GM12878 (cell line): Measurements from ENCODE around the gene CHCHD1. TPM values are rescaled to one million over a fixed set of nuclear protein-coding genes. Genes with fewer than 3 reads are reported as not detected.

Source experiments
- BCL11A ChIP-seq: IDR thresholded peaks from 2 replicates; pipeline ENCODE4 v1.6.1; 2011; ENCODE audit warnings: low read depth, low read length
- CBX3 ChIP-seq: fragments of 200-600 bp; sonication (generic); IDR thresholded peaks from 2 replicates; pipeline ENCODE4 v1.6.1; 2016; ENCODE audit warnings: low read depth, borderline replicate concordance
- CHD2 ChIP-seq: IDR thresholded peaks from 2 replicates; pipeline ENCODE4 v1.6.1; 2011; ENCODE audit warnings: low read depth, low read length, improper control_type of control experiment, borderline replicate concordance
- CREB1 ChIP-seq: IDR thresholded peaks from 2 replicates; pipeline ENCODE4 v1.6.1; 2012; ENCODE audit warnings: low read depth, mild to moderate bottlenecking, inconsistent platforms
- EGR1 ChIP-seq, 2 experiments: IDR thresholded peaks; 1 replicate in 1 of 2; 2 replicates in 1 of 2; pipeline ENCODE4 v1.6.1; 2011 to 2012; ENCODE audit warnings: low read depth in 2 of 2, low read length in 2 of 2, borderline replicate concordance in 1 of 2, mild to moderate bottlenecking in 1 of 2, moderate library complexity in 1 of 2
- HCFC1 ChIP-seq: fragments of 150-350 bp; IDR thresholded peaks from 2 replicates; pipeline ENCODE4 v1.6.1; 2014; ENCODE audit warnings: low read length
- NFYB ChIP-seq: IDR thresholded peaks from 2 replicates; pipeline ENCODE4 v1.6.1; 2011; ENCODE audit warnings: low read depth, mild to moderate bottlenecking, low read length, improper control_type of control experiment, moderate library complexity; ENCODE audit not compliant: insufficient read depth
- PAX5 ChIP-seq: IDR thresholded peaks from 2 replicates; pipeline ENCODE4 v1.6.1; 2011; ENCODE audit warnings: low read depth, low read length, borderline replicate concordance
- POLR2A ChIP-seq: IDR thresholded peaks from 2 replicates; pipeline ENCODE4 v1.6.1; 2011; ENCODE audit warnings: low read depth, mild to moderate bottlenecking, low read length
- RFX5 ChIP-seq: IDR thresholded peaks from 2 replicates; pipeline ENCODE4 v1.6.1; 2011; ENCODE audit warnings: low read depth, low read length, improper control_type of control experiment
- SMAD5 ChIP-seq: IDR thresholded peaks from 2 replicates; pipeline ENCODE4 v1.6.1; 2016; ENCODE audit warnings: antibody characterized with exemption, low read depth
- STAT1 ChIP-seq: fragments of 450-650 bp; conservative IDR thresholded peaks from 2 replicates; pipeline ENCODE4 v1.6.1; 2014; ENCODE audit warnings: antibody characterized with exemption, mild to moderate bottlenecking
- TARDBP ChIP-seq: IDR thresholded peaks from 2 replicates; pipeline ENCODE4 v1.6.1; 2016; ENCODE audit warnings: borderline replicate concordance
- YY1 ChIP-seq: IDR thresholded peaks from 2 replicates; pipeline ENCODE4 v1.6.1; 2011; ENCODE audit warnings: low read depth, mild to moderate bottlenecking, low read length
- polyA plus RNA-seq, 11 experiments: library from polyadenylated mRNA; depleted of rRNA in 4 of 11; unstranded in 6 of 11; stranded (reverse) in 5 of 11; fragments of >200 nt; fragmentation: Nextera tagmentation in 4 of 11; fragmentation: Illumina TruSeq in 1 of 11; extraction: Ambion mirVana in 4 of 11; extraction: Trizol in 1 of 11; gene quantifications; 1 replicate in 1 of 11; 2 replicates in 10 of 11; pipeline versions ENCODE4 v1.2.1 to v1.2.3, GENCODE V29; 2011 to 2016; ENCODE audit warnings: inconsistent platforms in 2 of 11, missing spikeins in 2 of 11, low read depth in 1 of 11
- total RNA-seq, 4 experiments: library from RNA; depleted of rRNA in 3 of 4; stranded (reverse); fragments of >200 nt in 3 of 4; fragmentation: Illumina TruSeq in 1 of 4; extraction: Trizol in 1 of 4; gene quantifications; 2 replicates each; pipeline versions ENCODE4 v1.2.1 to v1.2.3, GENCODE V29; 2013 to 2021
- TF ChIP-seq, protein P1 (sequence below): fragments of 450-650 bp; IDR thresholded peaks from 2 replicates; pipeline ENCODE4 v1.6.1; 2014; ENCODE audit warnings: mild to moderate bottlenecking
- TF ChIP-seq, protein P2 (sequence below): fragments of 450-650 bp; IDR thresholded peaks from 2 replicates; pipeline ENCODE4 v1.6.1; 2017; ENCODE audit warnings: low read depth, mild to moderate bottlenecking, moderate library complexity
- TF ChIP-seq, protein P3 (sequence below): fragments of 450-650 bp; IDR thresholded peaks from 2 replicates; pipeline ENCODE4 v1.6.1; 2017; ENCODE audit warnings: mild to moderate bottlenecking, moderate library complexity

Gene CHCHD1
- total and polyA plus RNA-seq, 10 of the 15 experiments (the other 5 are each of a cell fraction or from before 2014, with no cell fraction given): 35.0 to 132 (median 70.0) TPM

DNA sequence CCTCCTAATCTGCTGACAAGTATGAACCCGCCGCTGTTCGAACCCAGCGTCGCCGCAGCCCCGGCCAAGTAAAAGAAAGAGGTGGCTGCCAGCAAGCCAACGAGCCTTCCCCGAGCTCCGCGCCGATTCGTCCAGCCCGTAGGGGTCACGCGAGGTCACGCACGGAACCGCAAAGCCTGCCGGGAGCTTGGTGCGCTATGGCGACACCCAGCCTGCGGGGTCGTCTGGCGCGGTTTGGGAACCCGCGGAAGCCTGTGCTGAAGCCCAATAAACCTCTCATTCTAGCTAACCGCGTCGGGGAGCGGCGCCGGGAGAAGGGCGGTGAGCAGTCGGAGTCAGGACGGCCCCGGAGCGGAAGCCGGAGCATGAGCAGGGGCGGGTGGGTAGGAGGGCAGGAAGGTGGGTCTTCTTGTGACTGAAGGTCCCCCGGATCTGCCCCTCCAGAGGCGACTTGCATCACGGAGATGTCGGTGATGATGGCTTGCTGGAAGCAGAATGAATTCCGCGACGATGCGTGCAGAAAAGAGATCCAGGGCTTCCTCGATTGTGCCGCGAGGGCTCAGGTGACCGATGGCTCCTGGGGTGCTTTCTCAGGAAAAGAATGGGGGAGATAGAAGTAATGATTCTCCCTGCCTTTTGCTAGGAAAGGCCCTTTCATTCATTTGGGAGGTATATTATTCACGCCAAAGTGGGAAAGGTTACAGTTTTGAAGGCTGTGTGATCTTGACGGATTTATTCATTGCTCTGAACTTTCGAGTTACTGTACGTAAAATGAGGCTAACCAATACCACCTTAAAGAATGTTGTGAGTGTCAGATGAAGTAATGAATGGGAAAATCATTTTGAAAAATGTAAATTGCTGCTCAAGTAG is at the start of gene CHCHD1 (continued):
- peak in 1 of 2 experiments; percentile 57; a peak in 1 of 3 replicates for TF ChIP-seq EGR1 (IDR thresholded peaks at IDR 0.05; ENCODE audit: borderline replicate concordance in 1 of 2, low read depth in 2 of 2, low read length in 2 of 2)
- TF ChIP-seq CBX3: no peak
- TF ChIP-seq CHD2: peak; percentile 68
- TF ChIP-seq, protein P1, sequence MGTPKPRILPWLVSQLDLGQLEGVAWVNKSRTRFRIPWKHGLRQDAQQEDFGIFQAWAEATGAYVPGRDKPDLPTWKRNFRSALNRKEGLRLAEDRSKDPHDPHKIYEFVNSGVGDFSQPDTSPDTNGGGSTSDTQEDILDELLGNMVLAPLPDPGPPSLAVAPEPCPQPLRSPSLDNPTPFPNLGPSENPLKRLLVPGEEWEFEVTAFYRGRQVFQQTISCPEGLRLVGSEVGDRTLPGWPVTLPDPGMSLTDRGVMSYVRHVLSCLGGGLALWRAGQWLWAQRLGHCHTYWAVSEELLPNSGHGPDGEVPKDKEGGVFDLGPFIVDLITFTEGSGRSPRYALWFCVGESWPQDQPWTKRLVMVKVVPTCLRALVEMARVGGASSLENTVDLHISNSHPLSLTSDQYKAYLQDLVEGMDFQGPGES: no peak
- TF ChIP-seq CREB1: peak; percentile 61; the same call in 1 of the 2 replicates
- peak; percentile 97 for TF ChIP-seq YY1
- no peak for TF ChIP-seq BCL11A
- no peak for TF ChIP-seq RFX5
- TF ChIP-seq, protein P2, sequence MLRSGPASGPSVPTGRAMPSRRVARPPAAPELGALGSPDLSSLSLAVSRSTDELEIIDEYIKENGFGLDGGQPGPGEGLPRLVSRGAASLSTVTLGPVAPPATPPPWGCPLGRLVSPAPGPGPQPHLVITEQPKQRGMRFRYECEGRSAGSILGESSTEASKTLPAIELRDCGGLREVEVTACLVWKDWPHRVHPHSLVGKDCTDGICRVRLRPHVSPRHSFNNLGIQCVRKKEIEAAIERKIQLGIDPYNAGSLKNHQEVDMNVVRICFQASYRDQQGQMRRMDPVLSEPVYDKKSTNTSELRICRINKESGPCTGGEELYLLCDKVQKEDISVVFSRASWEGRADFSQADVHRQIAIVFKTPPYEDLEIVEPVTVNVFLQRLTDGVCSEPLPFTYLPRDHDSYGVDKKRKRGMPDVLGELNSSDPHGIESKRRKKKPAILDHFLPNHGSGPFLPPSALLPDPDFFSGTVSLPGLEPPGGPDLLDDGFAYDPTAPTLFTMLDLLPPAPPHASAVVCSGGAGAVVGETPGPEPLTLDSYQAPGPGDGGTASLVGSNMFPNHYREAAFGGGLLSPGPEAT: peak; percentile 82
- peak; percentile 98 for TF ChIP-seq POLR2A
- TF ChIP-seq STAT1: no peak
- 0 out of 2 replicates have a peak, but pooled peaks have one; percentile 36 for TF ChIP-seq NFYB
- TF ChIP-seq SMAD5: peak; percentile 84; the same call in 1 of the 2 replicates
- TF ChIP-seq TARDBP: 0 out of 2 replicates have a peak, but pooled peaks have one; percentile 33
- peak; percentile 87 for TF ChIP-seq PAX5
- TF ChIP-seq, protein P3, sequence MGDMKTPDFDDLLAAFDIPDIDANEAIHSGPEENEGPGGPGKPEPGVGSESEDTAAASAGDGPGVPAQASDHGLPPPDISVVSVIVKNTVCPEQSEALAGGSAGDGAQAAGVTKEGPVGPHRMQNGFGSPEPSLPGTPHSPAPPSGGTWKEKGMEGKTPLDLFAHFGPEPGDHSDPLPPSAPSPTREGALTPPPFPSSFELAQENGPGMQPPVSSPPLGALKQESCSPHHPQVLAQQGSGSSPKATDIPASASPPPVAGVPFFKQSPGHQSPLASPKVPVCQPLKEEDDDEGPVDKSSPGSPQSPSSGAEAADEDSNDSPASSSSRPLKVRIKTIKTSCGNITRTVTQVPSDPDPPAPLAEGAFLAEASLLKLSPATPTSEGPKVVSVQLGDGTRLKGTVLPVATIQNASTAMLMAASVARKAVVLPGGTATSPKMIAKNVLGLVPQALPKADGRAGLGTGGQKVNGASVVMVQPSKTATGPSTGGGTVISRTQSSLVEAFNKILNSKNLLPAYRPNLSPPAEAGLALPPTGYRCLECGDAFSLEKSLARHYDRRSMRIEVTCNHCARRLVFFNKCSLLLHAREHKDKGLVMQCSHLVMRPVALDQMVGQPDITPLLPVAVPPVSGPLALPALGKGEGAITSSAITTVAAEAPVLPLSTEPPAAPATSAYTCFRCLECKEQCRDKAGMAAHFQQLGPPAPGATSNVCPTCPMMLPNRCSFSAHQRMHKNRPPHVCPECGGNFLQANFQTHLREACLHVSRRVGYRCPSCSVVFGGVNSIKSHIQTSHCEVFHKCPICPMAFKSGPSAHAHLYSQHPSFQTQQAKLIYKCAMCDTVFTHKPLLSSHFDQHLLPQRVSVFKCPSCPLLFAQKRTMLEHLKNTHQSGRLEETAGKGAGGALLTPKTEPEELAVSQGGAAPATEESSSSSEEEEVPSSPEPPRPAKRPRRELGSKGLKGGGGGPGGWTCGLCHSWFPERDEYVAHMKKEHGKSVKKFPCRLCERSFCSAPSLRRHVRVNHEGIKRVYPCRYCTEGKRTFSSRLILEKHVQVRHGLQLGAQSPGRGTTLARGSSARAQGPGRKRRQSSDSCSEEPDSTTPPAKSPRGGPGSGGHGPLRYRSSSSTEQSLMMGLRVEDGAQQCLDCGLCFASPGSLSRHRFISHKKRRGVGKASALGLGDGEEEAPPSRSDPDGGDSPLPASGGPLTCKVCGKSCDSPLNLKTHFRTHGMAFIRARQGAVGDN: peak; percentile 100
- TF ChIP-seq HCFC1: peak; percentile 61
